ENCODE results near the gene BMP4.

GRCh38 chr14:53951627-53952303 lies 4.9 kb downstream of the BMP4 start:
- TF ChIP-seq CTCF (IDR thresholded peaks at IDR 0.05) (no peak), POLR2A (IDR thresholded peaks at IDR 0.05) (no peak), EP300 (IDR thresholded peaks at IDR 0.05) (no peak)

Data from suprapubic skin (tissue), 3 donors.